HG03196 (cell line): ENCODE results near the gene SSC5D.
A peak's percentile ranks its signal among the peaks of the same experiment; 100 is the strongest.

Experiments used
- ATAC-seq: cut with Tn5 transposase; IDR thresholded peaks from one replicate; pipeline ENCODE4 v1.9.1; 2021; ENCODE audit not compliant: unreplicated experiment

The SSC5D gene

DNA sequence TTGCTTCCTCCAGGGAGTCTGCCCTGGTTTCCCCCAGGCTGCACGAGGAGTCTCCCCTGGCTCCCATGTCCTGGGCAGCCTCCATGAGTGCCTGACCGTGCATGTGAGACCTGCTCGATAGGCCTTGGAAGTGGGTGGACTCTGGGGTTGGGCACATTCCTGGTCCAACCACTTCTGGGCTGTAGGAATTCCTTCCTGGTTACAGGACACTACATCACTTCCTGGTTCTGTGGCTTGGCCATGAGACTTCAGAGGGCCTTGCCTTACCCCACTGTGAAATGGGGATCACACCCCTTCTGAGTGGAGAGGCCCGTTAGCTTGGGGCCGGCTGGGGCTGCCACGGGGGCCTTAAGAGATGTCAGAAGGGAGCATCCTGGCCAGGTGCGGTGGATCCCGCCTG is 15.8 kb upstream of the SSC5D start:
- ATAC-seq, result no peak

DNA sequence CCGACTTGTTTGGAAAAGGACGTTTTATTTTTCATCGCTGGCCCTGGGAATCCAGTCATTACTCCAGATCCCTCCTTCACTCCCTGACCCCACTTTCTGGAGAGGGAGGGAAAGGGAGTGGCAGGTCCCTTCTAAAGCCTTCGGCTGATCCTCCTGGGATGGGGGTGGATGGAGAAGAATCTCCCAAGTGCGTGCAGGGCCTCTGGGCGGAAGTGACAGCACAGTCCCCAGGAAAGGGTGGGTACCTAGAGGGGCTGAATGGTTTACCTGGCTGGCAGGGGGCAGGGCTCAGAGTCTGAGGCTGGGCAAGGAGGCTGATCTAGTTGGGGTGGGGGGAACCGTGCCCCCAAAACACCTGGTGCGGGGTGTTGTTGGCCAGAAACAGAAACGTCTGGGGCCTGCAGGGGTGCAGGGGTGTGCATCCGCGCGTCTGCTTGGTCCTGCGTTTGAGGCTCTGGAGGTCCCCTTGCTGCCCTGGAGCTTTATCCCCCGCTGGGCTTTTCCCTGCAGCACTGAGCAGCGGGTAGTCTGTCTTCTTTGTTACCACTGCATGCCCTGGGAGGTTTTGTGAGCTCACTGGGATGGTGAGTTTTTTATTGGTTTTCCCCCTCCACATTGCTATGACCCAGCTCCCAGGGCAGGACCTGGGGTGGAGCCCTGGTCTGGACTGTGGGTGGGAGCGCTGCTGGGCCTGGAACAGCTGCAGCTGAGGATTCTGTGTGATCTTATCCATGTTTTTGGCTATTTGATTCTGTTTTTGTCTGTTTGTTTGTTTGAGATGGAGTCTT is 14.8 kb upstream of the SSC5D start:
- no peak for ATAC-seq

DNA sequence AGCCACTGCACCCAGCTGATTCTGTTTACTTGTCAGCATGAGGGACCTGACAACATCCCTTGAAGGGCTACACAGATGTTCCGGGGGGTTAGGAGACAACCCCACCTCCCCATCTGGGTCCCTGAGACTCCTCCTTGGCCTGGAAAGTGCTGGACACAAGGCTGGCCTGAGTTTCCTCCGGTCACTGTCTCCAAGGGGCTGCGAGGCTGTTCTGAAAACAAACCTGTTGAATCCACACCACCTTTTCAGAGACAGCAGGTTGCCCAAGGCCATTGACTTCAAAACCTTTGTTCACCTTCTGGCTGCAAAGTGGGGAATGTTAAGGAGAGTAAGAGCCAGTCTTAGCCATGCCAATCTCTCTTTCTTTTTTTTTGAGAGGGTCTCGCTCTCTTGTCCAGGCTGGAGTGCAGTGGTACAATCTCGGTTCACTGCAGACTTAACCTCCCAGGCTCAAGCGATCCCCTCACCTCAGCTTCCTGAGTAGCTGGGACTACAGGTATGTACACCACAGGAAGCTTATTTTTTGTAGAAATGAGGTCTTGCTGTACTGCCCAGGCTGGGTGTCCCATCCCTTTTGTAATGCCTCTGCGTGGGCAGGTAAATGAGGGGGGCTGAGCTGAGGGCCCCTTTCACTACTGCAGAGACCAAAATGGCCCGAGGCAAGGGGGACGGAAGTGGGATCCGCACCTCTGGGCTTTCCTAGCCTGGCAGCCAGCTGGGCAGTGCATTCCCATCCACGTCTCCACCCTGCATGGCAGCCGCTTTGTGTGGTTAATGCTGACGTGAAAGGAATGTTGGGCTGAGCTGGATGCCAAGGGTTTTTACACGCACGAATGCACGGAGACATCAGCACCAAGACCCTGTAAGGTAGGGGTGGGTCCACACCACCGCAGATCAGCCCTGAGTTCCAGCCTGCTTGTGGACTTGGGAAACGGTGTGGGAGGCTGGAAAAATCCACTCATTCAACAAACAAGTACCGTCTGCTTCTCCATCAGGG is 13.7 kb upstream of the SSC5D start:
- no peak for ATAC-seq

DNA sequence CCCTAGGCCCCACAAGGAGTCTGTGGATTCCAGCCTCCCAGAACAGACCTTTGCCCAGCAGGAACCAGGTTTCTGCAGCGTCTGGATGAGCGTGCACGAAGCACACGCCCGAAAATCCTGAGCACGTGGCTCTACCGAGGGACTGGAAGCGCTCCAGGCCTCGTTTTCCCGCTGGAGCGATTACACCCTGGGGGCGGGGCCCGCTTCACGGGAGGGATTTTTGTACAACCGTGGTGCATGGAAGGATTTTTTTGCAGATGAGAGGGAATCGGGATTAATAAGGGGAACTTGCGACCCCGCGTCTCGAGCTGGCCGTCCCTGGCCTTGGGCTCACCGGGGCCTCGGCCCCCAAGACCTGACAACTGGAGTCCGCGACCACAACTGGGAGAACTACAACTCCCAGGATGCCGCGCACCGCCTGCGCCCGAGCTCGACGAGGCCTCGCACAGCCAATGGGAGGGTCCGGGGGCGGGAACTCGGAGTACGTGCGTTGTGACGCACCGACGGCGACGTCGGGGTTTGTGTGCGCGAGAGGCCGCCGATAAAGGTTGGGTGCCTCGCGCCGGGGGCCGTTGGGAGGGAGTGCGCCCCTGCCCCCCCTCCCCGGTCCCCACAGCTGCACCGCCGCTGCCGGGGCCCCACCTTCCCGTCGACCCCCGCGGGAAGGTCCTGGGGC is 12.0 kb upstream of the SSC5D start, which contains the start of gene ZNF628:
Gene ZNF628, plus strand, starts transcription at position 518 of the 676 bp plus-strand sequence. CDS start 3,294 bp downstream, outside the sequence.
- ATAC-seq, result peak; percentile 85

DNA sequence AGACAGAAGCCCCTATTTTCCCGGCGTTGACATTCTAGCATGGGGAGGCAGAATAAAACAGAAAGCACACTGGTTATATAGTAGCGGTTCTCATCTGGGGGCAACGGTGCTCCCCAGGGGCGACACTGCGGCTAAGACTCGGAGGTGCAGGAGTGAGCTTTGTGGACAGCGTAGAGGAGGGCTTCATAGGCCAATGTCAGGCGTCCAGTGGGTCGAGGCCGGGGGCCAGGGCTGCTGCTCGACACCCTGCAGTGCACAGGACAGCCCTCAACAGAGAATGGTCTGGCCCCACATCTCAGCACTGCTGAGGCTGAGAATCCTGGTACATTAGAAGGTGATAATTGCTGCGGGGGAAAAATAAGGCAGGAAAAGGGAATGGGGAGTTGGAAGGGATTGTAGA is 10.3 kb upstream of the SSC5D start:
- ATAC-seq, result no peak

DNA sequence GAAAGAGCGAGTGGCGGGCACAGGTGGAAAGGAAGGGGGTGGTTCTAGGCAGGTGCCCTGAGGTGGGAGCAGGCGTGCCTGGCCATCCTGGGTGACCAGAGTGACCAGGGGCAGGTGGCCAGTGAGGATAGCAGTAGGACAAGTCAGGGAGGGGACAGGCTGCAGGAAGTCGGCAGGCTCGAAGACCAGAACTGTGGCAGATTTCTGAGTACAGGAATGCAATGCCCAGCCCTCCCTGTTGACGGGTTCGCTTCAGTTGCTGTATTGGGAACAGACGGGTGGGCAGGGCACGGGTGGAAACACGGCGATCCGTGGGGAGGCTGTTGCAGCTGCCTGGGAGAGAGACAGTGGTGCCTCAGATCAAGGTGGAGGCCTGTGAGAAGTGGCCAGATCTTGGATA is 9.9 kb upstream of the SSC5D start:
- ATAC-seq, result no peak

DNA sequence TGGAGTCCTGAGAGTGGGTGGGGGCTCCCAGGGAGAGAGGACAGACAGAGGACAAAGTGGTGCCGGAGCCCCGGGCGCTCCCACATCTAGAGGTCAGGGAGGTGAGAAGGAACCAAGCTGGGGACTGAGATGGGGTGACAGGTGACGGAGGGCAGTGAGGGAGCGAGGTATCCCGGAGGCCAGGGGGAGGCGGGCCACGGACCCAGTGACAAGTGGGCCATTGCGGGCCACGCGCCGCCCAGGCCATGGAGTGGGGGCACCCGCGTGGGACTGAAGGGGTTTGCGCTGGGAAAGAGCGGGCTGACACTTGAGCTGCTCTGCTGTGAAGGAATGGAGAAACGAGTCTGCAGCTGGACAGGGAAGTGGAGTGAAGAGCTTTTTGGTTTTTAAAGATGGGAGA is 9.2 kb upstream of the SSC5D start:
- no peak for ATAC-seq

DNA sequence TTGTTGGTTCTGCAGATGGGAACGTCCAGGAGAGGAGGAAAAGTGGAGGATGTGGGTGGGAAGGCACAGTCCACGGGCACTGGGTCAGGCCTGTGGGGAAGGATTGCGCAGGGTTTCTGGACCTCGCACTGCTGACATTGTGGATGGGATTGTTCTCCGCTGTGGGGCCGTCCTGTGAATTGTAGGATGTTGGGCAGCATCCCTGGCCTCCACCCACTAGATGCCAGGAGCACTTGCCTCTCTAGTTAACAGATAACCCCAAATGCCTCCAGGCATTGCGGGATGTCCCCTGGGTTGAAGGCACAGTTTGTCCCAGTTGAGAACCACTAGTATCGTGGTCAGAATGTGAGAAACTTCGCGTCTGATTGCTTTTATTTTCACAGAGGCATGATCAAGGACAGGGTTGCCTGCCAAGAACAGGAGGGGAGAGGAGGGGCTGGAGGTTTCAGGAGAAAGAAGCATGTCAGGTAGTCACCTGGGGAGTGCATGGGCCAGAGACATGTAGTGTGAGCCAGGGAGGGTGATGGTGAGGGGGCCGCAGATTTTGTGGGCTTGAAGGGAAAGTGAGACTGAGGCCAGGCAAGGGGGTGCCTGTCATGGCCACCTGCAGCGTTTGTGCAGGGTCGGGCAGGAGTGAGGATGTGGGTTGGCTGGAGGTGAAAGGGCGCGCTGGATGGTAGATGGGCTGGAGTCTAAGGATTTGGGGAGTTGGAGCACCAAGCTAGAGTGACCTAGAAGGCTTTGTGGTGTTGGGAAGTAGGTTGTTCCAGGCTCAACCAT is 8.6 kb upstream of the SSC5D start:
- ATAC-seq, result no peak

DNA sequence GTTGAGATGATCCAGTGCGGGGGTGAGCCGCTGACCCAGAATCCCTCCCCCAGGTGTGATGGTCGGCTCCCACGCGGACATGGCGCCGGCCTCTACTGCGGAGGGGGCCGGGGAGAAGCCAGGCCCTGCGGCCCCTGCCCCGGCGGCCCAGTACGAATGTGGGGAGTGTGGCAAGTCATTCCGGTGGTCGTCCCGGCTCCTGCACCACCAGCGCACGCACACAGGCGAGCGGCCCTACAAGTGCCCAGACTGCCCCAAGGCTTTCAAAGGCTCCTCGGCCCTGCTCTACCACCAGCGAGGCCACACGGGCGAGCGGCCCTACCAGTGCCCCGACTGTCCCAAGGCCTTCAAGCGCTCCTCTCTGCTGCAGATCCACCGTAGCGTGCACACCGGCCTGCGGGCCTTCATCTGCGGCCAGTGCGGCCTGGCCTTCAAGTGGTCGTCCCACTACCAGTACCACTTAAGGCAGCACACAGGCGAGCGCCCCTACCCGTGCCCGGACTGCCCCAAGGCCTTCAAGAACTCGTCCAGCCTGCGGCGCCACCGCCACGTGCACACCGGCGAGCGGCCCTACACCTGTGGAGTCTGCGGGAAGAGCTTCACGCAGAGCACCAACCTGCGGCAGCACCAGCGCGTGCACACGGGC is 7.0 kb upstream of the SSC5D start:
- no peak for ATAC-seq

DNA sequence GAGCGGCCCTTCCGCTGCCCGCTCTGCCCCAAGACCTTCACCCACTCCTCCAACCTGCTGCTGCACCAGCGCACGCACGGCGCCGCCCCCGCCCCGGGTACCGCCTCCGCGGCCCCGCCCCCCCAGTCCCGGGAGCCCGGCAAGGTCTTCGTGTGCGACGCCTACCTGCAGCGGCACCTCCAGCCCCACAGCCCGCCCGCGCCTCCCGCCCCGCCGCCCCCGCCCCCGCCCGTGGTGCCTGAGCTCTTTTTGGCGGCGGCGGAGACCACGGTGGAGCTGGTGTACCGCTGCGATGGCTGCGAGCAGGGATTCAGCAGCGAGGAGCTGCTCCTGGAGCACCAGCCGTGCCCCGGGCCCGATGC is 6.5 kb upstream of the SSC5D start:
- ATAC-seq, result no peak

DNA sequence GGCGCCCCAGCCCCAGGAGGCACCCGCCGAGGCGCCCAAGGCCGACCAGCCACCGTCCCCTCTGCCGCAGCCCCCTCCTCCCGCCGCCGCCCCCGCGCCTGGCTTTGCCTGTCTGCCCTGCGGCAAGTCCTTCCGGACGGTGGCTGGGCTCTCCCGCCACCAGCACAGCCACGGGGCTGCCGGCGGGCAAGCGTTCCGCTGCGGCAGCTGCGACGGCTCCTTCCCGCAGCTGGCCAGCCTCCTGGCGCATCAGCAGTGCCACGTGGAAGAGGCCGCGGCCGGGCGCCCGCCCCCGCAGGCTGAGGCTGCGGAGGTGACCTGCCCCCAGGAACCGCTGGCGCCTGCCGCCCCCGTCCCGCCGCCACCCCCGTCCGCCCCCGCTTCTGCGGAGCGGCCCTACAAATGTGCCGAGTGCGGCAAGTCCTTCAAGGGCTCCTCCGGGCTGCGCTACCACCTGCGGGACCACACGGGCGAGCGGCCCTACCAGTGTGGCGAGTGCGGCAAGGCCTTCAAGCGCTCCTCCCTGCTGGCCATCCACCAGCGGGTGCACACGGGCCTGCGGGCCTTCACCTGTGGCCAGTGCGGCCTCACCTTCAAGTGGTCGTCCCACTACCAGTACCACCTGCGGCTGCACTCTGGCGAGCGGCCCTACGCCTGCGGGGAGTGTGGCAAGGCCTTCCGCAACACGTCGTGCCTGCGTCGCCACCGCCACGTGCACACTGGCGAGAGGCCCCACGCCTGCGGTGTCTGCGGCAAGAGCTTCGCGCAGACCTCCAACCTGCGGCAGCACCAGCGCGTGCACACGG is 5.9 kb upstream of the SSC5D start:
- ATAC-seq, result no peak

DNA sequence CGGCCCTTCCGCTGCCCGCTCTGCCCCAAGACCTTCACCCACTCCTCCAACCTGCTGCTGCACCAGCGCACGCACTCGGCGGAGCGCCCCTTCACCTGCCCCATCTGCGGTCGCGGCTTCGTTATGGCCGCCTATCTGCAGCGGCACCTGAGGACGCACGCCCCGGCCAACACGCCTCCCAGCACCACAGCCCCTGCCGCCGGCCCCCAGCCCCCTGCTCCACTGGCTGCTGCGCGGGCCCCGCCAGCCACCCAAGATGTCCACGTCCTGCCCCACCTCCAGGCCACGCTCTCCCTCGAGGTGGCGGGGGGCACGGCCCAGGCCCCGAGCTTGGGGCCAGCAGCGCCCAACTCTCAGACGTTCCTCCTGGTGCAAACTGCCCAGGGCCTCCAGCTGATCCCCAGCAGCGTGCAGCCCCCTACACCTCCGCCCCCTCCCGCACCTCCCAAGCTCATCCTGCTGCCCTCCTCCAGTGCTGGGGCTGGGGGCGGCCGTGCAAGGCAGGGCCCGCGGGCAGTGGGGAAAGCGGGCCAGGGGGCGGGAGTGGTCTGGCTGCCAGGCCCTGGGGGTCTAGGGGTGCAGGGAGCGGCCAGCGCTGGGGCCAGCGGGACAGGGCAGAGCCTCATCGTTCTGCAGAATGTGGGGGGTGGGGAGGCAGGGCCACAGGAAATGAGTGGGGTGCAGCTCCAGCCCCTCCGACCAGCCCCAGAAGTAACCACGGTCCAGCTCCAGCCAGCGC is 5.1 kb upstream of the SSC5D start:
- no peak for ATAC-seq

DNA sequence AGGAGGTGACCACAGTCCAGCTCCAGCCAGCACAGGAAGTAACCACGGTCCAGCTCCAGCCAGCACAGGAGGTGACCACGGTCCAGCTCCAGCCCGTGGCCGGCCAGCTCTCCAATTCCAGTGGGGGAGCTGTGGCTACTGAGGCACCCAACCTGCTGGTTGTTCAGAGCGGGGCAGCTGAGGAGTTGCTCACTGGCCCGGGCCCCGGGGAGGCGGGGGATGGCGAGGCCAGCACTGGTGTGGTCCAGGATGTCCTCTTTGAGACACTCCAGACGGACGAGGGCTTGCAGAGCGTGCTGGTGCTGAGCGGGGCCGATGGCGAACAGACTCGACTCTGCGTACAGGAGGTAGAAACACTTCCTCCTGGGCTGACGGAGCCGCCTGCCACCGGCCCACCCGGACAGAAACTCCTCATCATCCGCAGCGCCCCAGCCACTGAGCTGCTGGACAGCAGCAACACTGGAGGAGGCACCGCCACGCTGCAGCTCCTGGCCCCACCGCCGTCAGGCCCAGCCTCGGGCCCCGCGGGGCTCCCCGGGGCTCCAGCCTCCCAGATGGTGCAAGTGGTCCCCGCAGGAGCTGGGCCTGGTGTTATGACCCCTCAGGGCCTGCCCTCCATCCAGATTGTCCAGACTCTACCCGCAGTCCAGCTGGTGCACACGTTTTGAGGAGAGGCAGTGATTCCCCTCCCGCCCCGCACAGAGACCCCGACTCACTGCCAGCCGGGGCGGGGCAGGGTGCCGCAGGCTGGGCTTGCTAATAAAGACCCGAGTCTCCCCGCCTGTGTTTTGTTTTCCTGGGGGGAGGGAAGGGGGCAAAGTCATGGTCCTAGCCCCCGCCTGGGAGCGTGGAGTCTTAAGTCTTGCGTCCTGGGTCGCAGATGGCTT is 4.3 kb upstream of the SSC5D start:
- no peak for ATAC-seq

DNA sequence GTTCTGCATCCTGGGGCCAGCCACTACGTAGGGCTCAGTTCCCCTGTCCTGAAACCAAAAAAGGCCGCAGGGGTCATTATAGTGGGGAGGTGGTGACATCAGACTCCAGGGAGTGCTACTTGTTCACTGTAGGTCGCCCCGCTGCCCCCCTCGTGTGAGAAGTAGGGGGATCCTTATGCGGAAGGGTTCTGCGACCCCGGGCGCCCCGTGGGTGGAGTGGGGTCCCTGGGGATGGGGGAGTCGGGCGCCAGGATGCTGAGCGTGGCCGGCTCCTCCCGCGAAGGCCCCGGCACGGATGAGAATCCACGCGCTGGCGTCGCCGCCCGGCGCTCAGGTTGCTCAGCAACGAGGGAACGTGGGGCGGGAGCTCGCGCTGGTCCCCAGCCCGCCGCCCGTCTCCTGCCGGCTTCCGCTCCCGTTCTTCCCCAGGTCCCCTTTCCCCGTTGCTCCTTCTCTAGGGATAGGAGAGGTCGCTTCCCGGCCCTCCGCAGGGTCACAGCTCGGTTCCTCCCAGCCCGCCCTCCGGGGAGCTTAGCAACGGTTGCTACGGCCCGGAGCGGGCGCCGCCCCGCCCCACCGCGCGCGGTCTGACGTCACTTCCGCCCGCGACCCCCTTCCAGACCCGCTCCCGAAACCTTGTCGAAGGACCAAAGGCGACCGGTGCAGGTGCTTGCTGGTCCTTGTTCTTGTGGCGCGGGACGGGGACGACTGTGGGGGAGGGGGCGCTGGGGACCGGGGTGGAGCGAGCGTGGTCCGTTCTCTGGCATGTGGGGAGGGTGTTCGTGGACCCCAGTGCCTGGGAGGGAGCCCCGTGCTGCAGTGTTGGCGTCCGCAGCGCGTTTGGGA is 3.4 kb upstream of the SSC5D start, which contains the start of gene NAT14:
Gene NAT14, plus strand, starts transcription at position 596 of the 846 bp plus-strand sequence. CDS start 521 bp downstream, outside the sequence.
- ATAC-seq, result no peak

DNA sequence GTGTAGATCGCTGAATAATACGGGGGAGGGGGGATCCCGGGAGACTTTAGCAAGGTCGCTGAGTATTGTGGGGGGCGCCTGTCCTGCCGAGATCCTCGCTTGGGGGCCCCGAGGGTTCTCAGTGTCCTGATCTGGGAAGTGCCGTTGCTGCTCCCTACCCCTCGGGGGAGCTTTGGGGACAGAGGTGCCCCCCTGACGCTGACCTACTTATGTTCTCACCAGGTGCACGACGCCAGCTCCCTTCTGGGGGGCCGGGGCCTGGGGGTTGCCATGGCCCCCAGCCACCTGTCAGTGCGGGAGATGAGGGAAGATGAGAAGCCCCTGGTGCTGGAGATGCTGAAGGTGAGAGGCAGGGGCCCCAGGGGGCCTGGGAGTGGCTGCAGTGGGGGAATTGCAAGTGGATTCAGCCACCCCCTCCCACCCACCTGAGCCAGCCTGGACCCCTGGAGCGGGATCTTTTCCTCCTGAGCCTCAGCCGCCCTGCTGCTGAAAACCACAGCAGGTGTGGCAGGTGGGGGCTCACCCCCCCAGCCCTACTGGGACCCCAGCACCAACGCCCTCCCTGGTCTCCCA is 2.7 kb upstream of the SSC5D start:
- ATAC-seq, result no peak
